IMR-90 (cell line): ENCODE measurements around the gene LIMCH1. TPM values are rescaled to one million over a fixed set of nuclear protein-coding genes. Genes with fewer than 3 reads are reported as not detected.

Source experiments
- ATAC-seq: fragments of 200-7000 bp; cut with Tn5 transposase; 2 replicates; pipeline ENCODE4 v1.9.1; 2020; ENCODE audit warnings: low read depth, mild to moderate bottlenecking, moderate library complexity
- BruUV-seq: library from RNA; stranded (reverse); fragments of 400-500 nt; replicated peaks from 2 replicates; lab custom pipeline; 2021; lab: Mats Ljungman, UMichigan
- CTCF ChIA-PET: fragments of 300-600 bp; formaldehyde crosslinking; extraction: SDS; loops from one replicate; lab custom pipeline; 2021; ENCODE audit warnings: antibody characterized with exemption; lab: Yijun Ruan, JAX
- POLR2A ChIA-PET: fragments of 300-600 bp; sonication (Branson Sonifier 250); formaldehyde crosslinking; loops from one replicate; lab custom pipeline; 2022; ENCODE audit warnings: antibody characterized with exemption; ENCODE audit not compliant: unreplicated experiment; lab: Charles Lee
- DNase-seq: peaks from one replicate; pipeline ENCODE4 v3.0.0; 2013
- H2AFZ ChIP-seq: replicated peaks from 2 replicates; pipeline ENCODE3; 2013; ENCODE audit warnings: low read length, mild to moderate bottlenecking; ENCODE audit not compliant: poor library complexity
- H2AK5ac ChIP-seq: 2 replicates; pipeline ENCODE4 v1.6.1; 2013; ENCODE audit warnings: low read depth, low read length, inconsistent platforms
- H2AK9ac ChIP-seq: replicated peaks from 2 replicates; pipeline ENCODE3; 2013; ENCODE audit warnings: mild to moderate bottlenecking, low read depth, low read length, moderate library complexity; ENCODE audit not compliant: poor library complexity
- H2BK120ac ChIP-seq: 2 replicates; pipeline ENCODE4 v1.6.1; 2013; ENCODE audit warnings: low read depth, low read length, inconsistent platforms
- H2BK15ac ChIP-seq: 3 replicates; pipeline ENCODE4 v1.6.1; 2013; ENCODE audit warnings: low read depth, low read length, inconsistent platforms
- H2BK20ac ChIP-seq: 2 replicates; pipeline ENCODE4 v1.6.1; 2013; ENCODE audit warnings: low read depth, mild to moderate bottlenecking, inconsistent platforms, low read length, moderate library complexity
- H2BK5ac ChIP-seq: 2 replicates; pipeline ENCODE4 v1.6.1; 2013; ENCODE audit warnings: mild to moderate bottlenecking, low read depth, low read length, inconsistent platforms; ENCODE audit not compliant: poor library complexity, severe bottlenecking
- H3K14ac ChIP-seq: replicated peaks from 2 replicates; pipeline ENCODE4 v1.6.1; 2013; ENCODE audit warnings: low read depth, low read length, inconsistent platforms
- H3K18ac ChIP-seq: 2 replicates; pipeline ENCODE4 v1.6.1; 2013; ENCODE audit warnings: low read depth, low read length, control low read depth
- H3K23ac ChIP-seq: 2 replicates; pipeline ENCODE4 v1.6.1; 2013; ENCODE audit warnings: low read depth, low read length, inconsistent platforms
- H3K27ac ChIP-seq: 2 replicates; pipeline ENCODE4 v1.5.1; 2013; ENCODE audit warnings: mild to moderate bottlenecking, control low read depth, low read length; ENCODE audit not compliant: insufficient read depth
- H3K27me3 ChIP-seq: 2 replicates; pipeline ENCODE4 v1.6.1; 2013; ENCODE audit warnings: low read length; ENCODE audit not compliant: control insufficient read depth, insufficient read depth
- H3K36me3 ChIP-seq: 2 replicates; pipeline ENCODE4 v1.6.1; 2013; ENCODE audit warnings: low read length, mixed read lengths; ENCODE audit not compliant: control insufficient read depth, insufficient read depth
- H3K4ac ChIP-seq: 2 replicates; pipeline ENCODE4 v1.6.1; 2013; ENCODE audit warnings: low read depth, low read length, inconsistent platforms
- H3K4me1 ChIP-seq: 2 replicates; pipeline ENCODE4 v1.6.1; 2013; ENCODE audit warnings: low read length, mixed read lengths; ENCODE audit not compliant: control insufficient read depth, insufficient read depth
- H3K4me2 ChIP-seq: 2 replicates; pipeline ENCODE4 v1.6.1; 2013; ENCODE audit warnings: low read depth, mild to moderate bottlenecking, control low read depth, low read length, moderate library complexity
- H3K4me3 ChIP-seq: 2 replicates; pipeline ENCODE4 v1.5.1; 2013; ENCODE audit warnings: low read depth, mild to moderate bottlenecking, control low read depth, low read length, moderate library complexity; ENCODE audit not compliant: insufficient read depth
- H3K56ac ChIP-seq: 2 replicates; pipeline ENCODE4 v1.6.1; 2013; ENCODE audit warnings: low read length, inconsistent platforms; ENCODE audit not compliant: insufficient read depth; ENCODE audit errors: extremely low read depth
- H3K79me1 ChIP-seq, 2 experiments: 2 replicates each; pipeline ENCODE4 v1.6.1; 2013; ENCODE audit warnings: low read length in 2 of 2, inconsistent platforms in 1 of 2, low read depth in 1 of 2
- H3K9ac ChIP-seq: 2 replicates; pipeline ENCODE4 v1.6.1; 2013; ENCODE audit warnings: low read depth, low read length, control low read depth
- H3K9me1 ChIP-seq: 2 replicates; pipeline ENCODE4 v1.6.1; 2013; ENCODE audit warnings: low read length, inconsistent platforms; ENCODE audit not compliant: insufficient read depth
- H3K9me3 ChIP-seq: 2 replicates; pipeline ENCODE4 v1.6.1; 2013; ENCODE audit warnings: low read length; ENCODE audit not compliant: control insufficient read depth, insufficient read depth
- H4K20me1 ChIP-seq: 2 replicates; pipeline ENCODE4 v1.6.1; 2013; ENCODE audit warnings: low read length, inconsistent platforms; ENCODE audit not compliant: insufficient read depth
- H4K5ac ChIP-seq: 2 replicates; pipeline ENCODE4 v1.6.1; 2013; ENCODE audit warnings: mild to moderate bottlenecking, low read depth, low read length, control low read depth
- H4K8ac ChIP-seq, 2 experiments: 2 replicates each; pipeline ENCODE4 v1.6.1; 2013; ENCODE audit warnings: low read depth in 2 of 2, low read length in 2 of 2, control low read depth in 1 of 2, inconsistent platforms in 1 of 2
- H4K91ac ChIP-seq: 2 replicates; pipeline ENCODE4 v1.6.1; 2013; ENCODE audit warnings: low read depth, low read length, inconsistent platforms; ENCODE audit not compliant: insufficient read depth
- BHLHE40 ChIP-seq: fragments of 150-350 bp; IDR thresholded peaks from 2 replicates; pipeline ENCODE4 v1.6.1; 2016; ENCODE audit warnings: mild to moderate bottlenecking, low read depth, low read length
- CEBPB ChIP-seq: IDR thresholded peaks from 2 replicates; pipeline ENCODE4 v1.6.1; 2012; ENCODE audit warnings: low read depth, low read length, improper control_type of control experiment
- CHD1 ChIP-seq: IDR thresholded peaks from 2 replicates; pipeline ENCODE4 v1.6.1; 2012; ENCODE audit warnings: low read depth, low read length, improper control_type of control experiment
- CTCF ChIP-seq: conservative IDR thresholded peaks from 2 replicates; pipeline ENCODE4 v1.5.1; 2012; ENCODE audit warnings: mild to moderate bottlenecking, low read depth, low read length, improper control_type of control experiment
- ELK1 ChIP-seq: fragments of 150-350 bp; IDR thresholded peaks from 2 replicates; pipeline ENCODE4 v1.6.1; 2016; ENCODE audit warnings: low read depth, mild to moderate bottlenecking, low read length, moderate library complexity, borderline replicate concordance
- FOS ChIP-seq: fragments of 150-350 bp; IDR thresholded peaks from 2 replicates; pipeline ENCODE4 v1.6.1; 2016; ENCODE audit warnings: low read depth, low read length
- MAFK ChIP-seq: IDR thresholded peaks from 2 replicates; pipeline ENCODE4 v1.6.1; 2012; ENCODE audit warnings: low read depth, low read length, improper control_type of control experiment
- MAZ ChIP-seq: IDR thresholded peaks from 2 replicates; pipeline ENCODE4 v1.6.1; 2012; ENCODE audit warnings: low read depth, mild to moderate bottlenecking, low read length, improper control_type of control experiment, moderate library complexity, borderline replicate concordance
- MXI1 ChIP-seq: IDR thresholded peaks from 2 replicates; pipeline ENCODE4 v1.6.1; 2012; ENCODE audit warnings: low read depth, mild to moderate bottlenecking, low read length, moderate library complexity, borderline replicate concordance
- NFE2L2 ChIP-seq: fragments of 150-350 bp; IDR thresholded peaks from 2 replicates; pipeline ENCODE4 v1.6.1; 2016; ENCODE audit warnings: low read depth, mild to moderate bottlenecking, low read length
- POLR2A ChIP-seq: IDR thresholded peaks from 2 replicates; pipeline ENCODE4 v1.6.1; 2012; ENCODE audit warnings: mild to moderate bottlenecking, low read depth, low read length
- RAD21 ChIP-seq: IDR thresholded peaks from 2 replicates; pipeline ENCODE4 v1.6.1; 2012; ENCODE audit warnings: low read length, improper control_type of control experiment
- RCOR1 ChIP-seq: IDR thresholded peaks from 2 replicates; pipeline ENCODE4 v1.6.1; 2012; ENCODE audit warnings: mild to moderate bottlenecking, low read length, improper control_type of control experiment; ENCODE audit not compliant: insufficient replicate concordance
- RFX5 ChIP-seq: IDR thresholded peaks from 2 replicates; pipeline ENCODE4 v1.8.0; 2012; ENCODE audit warnings: low read depth, mild to moderate bottlenecking, low read length, moderate library complexity
- SMC3 ChIP-seq: fragments of 150-350 bp; IDR thresholded peaks from 2 replicates; pipeline ENCODE4 v1.6.1; 2016; ENCODE audit warnings: low read depth, mild to moderate bottlenecking, antibody characterized with exemption, low read length, moderate library complexity
- USF2 ChIP-seq: fragments of 150-350 bp; IDR thresholded peaks from 2 replicates; pipeline ENCODE4 v1.6.1; 2017; ENCODE audit warnings: mild to moderate bottlenecking, antibody characterized with exemption, low read length, low read depth
- WGBS, 2 experiments: methylation state at CpG; one replicate each; pipeline versions ENCODE4 v1.1.5 to v1.1.7; 2013; ENCODE audit warnings: missing lambda C conversion rate in 2 of 2; ENCODE audit not compliant: insufficient read length in 1 of 2; ENCODE audit errors: extremely low coverage in 2 of 2; 5-methylcytosine and 5-hydroxymethylcytosine counted together
- dilution Hi-C: fragments of 300-500 bp; cut with HindIII; formaldehyde crosslinking; loops from one replicate; pipeline ENCODE4 v1.14.3; 2018; ENCODE audit warnings: low sequenced_read_pairs; ENCODE audit not compliant: unreplicated experiment
- in situ Hi-C: fragments of 300-500 bp; cut with MboI; formaldehyde crosslinking; loops from 3 replicates; pipeline ENCODE4 v1.14.3; 2019; ENCODE audit warnings: low sequenced_read_pairs, inconsistent platforms, mixed read lengths
- intact Hi-C: fragments of 100-400 bp; cut with micrococcal nuclease; formaldehyde crosslinking; loops from 2 replicates; pipeline ENCODE4 v1.10.0; 2022
- polyA plus RNA-seq, 3 experiments: library from polyadenylated mRNA; depleted of rRNA; stranded (reverse); fragments of >200 nt; gene quantifications; 2 replicates each; pipeline ENCODE4 v1.2.3, GENCODE V29; 2012; ENCODE audit warnings: low replicate concordance in 1 of 3
- total RNA-seq: library from RNA; depleted of rRNA; stranded (reverse); fragments of >200 nt; gene quantifications from 2 replicates; pipeline ENCODE4 v1.2.3, GENCODE V29; 2012

LIMCH1 gene
- total and polyA plus RNA-seq, 2 of the 4 experiments (the other 2 are of a cell fraction), result 0.89 to 2.9 TPM

- intact Hi-C loops, result no loop called here
Measured at GRCh38 chr4:41723286-41723685, 185.3 kb downstream of the LIMCH1 start.

More at GRCh38 chr4:41723286-41723685, 185.3 kb downstream of the LIMCH1 start:
- Histone ChIP-seq H4K5ac (no peak overlapping the region), H4K8ac (no peak overlapping the region), H3K4me3 (no peak overlapping the region), H3K18ac (no peak overlapping the region), H4K20me1 (no peaks in the 10 kb centered on the region), H2AK9ac (no peak overlapping the region), H3K23ac (no peak overlapping the region), H2AK5ac (no peak overlapping the region), H3K9ac (no peak overlapping the region), H3K4ac (no peak overlapping the region), H2BK20ac (no peak overlapping the region), H2BK120ac (no peak overlapping the region), H3K56ac (no peak overlapping the region), H3K9me3 (peaks cover 2% of the 10 kb centered on the region; the same call in 1 of the 2 replicates), H3K4me2 (no peak overlapping the region), H3K27ac (no peak overlapping the region), H4K91ac (no peak overlapping the region), H3K36me3 (no peaks in the 10 kb centered on the region), H2BK5ac (no peak overlapping the region), H3K79me1 (no peaks in the 10 kb centered on the region), H3K9me1 (peaks cover 3% of the 10 kb centered on the region), H2AFZ (no peak overlapping the region), H2BK15ac (no peak overlapping the region), H3K27me3 (no peaks in the 10 kb centered on the region), H3K14ac (no peak overlapping the region), H3K4me1 (peaks cover 7% of the 10 kb centered on the region)
- dilution Hi-C loops (no loop called here), in situ Hi-C loops (no loop called here)
- DNase-seq, result no peak
- no TSS peak for BruUV-seq
- TF ChIP-seq CTCF (no peak), SMC3 (no peak), RCOR1 (no peak), FOS (no peak), MAFK (no peak), CHD1 (no peak), RAD21 (no peak), CEBPB (no peak), RFX5 (no peak), USF2 (no peak), MXI1 (no peak), MAZ (no peak), BHLHE40 (no peak), POLR2A (no peak), ELK1 (no peak), NFE2L2 (no peak)
- no peak for ATAC-seq
- no CpG with 5 or more reads among the region's 3 CpGs for WGBS, 2 experiments
- ChIA-PET POLR2A (no interaction called here), CTCF (no interaction called here)
